Cardiac fibroblast (primary cell): Measurements from ENCODE around the gene ISYNA1.

ENCODE experiments used
- DNase-seq, 2 donors: peaks; one replicate each; pipeline versions ENCODE4 v3.0.0 to v3.0.0-alpha.2; 2010; ENCODE audit warnings: low read depth in 2 of 2
- H3K4me3 ChIP-seq, 2 donors: replicated peaks in 1 of 2; 1 replicate in 1 of 2; 2 replicates in 1 of 2; pipeline ENCODE4 v1.5.1; 2011; ENCODE audit warnings: low read depth in 2 of 2, low read length in 2 of 2, mild to moderate bottlenecking in 2 of 2, moderate library complexity in 1 of 2
- CTCF ChIP-seq: IDR thresholded peaks from one replicate; pipeline ENCODE4 v1.5.1; 2011; ENCODE audit warnings: low read depth, mild to moderate bottlenecking, low read length, inconsistent platforms

The ISYNA1 gene

GRCh38 chr19:18443831-18444230 is 5.9 kb upstream of the ISYNA1 start:
- TF ChIP-seq CTCF, result no peak
- H3K4me3 ChIP-seq, result no peak overlapping the region
- no peak for DNase-seq

- H3K4me3 ChIP-seq, result no peak overlapping the region
- no peak for DNase-seq
- TF ChIP-seq CTCF, result no peak
Measured at GRCh38 chr19:18443406-18443805, 5.5 kb upstream of the ISYNA1 start.

DNA sequence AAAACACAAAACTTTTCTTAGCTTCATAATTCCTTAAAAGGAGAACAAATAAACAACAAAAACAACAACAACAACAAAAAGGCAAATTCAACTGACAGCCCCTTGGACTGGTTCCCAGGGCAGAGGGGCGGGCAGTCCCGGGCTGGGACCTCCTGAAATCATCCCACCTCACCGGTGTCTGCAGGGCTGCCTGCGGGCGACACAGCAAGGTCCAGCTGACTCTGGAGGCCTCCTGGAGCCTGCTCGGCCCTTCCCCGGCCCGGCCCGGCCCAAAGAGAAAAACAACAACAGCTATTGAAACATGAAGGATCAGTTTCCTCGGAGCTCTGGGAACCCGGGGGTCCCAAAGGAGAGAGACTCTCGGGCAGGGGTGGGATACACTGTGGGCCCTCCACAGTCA is 5.0 kb upstream of the ISYNA1 start:
- DNase-seq, result no peak
- no peak for TF ChIP-seq CTCF

GRCh38 chr19:18441804-18442788 is 4.2 kb upstream of the ISYNA1 start:
- no peak for DNase-seq
- no peak for TF ChIP-seq CTCF

More for the DNA sequence above, 5.0 kb upstream of the ISYNA1 start:
- H3K4me3 ChIP-seq, result no peak overlapping the region

DNA sequence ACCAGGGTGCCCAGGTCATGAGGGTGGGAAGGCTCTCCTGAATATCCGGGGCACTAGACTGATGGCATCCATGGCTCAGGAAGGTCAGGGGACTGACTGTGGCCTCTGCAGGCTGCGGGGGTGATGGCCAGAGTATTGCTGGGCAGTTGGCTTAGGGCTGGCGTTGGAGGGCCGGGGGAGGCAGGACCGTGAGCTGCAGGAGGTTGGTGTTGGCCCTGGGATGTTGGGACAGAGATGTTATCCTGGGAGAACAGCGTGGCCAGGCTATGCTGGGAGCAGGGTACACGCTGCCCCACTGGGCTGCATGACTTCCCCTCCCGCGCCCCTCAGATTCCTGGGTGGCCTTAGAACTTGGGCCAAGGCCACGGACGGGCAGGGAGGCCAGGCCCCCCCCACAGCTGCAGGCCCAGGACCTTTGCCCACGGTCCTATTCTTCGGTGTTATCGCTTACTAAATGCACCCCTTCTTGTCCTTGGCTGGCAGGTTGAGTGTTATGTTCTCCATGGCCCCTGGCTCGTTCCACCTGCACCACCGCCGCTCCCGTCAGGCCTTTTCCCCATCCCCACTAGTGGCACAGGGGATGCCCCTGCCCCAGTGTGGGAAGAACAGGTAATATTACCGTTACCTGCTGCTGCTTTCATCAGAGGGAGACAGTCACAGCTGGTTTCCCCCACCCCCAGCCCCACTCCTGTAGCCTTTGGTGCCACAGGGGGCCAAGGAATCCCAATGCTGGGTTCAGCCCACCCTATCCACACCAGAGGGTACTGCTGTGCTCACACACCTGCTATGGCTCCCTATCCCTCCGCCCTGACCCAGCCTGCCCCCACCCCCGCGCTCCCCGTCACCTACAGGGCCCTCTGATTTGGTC is 3.2 kb upstream of the ISYNA1 start:
- no peak for DNase-seq
- no peak overlapping the region for H3K4me3 ChIP-seq
- TF ChIP-seq CTCF, result no peak

More at GRCh38 chr19:18441804-18442788, 4.2 kb upstream of the ISYNA1 start:
- H3K4me3 ChIP-seq, result no peak overlapping the region

DNA sequence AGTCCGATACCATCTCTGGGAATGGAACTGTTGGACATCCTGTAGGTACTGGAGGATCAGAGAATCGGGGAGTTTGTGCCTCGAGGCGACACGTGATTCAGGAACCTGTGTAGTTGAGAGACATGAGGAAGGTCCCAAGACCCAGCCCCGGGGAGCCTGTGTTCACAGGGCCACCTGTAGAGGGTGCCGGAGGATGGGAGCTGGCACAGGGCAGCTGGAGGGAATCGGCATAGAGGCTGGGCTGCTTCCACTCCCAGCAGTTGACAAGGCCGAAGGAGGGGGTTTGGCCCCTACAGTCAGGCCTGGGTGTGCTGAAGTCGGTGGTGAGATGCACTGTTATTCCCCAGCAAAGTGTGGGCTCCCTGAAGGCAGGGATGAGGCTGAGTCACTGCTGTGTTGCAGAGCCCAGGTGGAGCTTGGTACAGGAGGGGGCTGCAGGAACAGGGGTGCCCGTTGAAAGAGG is 2.5 kb upstream of the ISYNA1 start:
- DNase-seq, result no peak
- TF ChIP-seq CTCF, result peak; percentile 36
- no peak overlapping the region for H3K4me3 ChIP-seq
